Tibial artery (tissue), 4 donors: ENCODE data around the gene MAN2B2.
A peak's percentile ranks its signal among the peaks of the same experiment; 100 is the strongest.

ENCODE experiments used
- DNase-seq, 2 donors: peaks; one replicate each; pipeline ENCODE4 v3.0.0-alpha.2; 2019
- H3K27ac ChIP-seq, 2 donors: fragments of 200-600 bp; sonication (generic) in 1 of 2; 1 replicate in 1 of 2; 2 replicates in 1 of 2; pipeline ENCODE4 v1.5.1; 2018 to 2019; ENCODE audit warnings: mild to moderate bottlenecking in 1 of 2
- H3K27me3 ChIP-seq, 2 donors: fragments of 200-600 bp; sonication (generic) in 1 of 2; one replicate each; pipeline versions ENCODE4 v1.5.1 to v1.6.0; 2016 to 2019
- H3K36me3 ChIP-seq, 3 donors: fragments of 200-600 bp; sonication (generic) in 2 of 3; one replicate each; pipeline ENCODE4 v1.5.1; 2016 to 2019; ENCODE audit warnings: mild to moderate bottlenecking in 2 of 3
- H3K4me1 ChIP-seq, 4 donors: fragments of 200-600 bp; sonication (generic) in 2 of 4; 1 replicate in 3 of 4; 2 replicates in 1 of 4; pipeline ENCODE4 v1.5.1; 2016 to 2019
- H3K4me3 ChIP-seq, 2 donors: fragments of 200-600 bp; sonication (generic) in 1 of 2; 1 replicate in 1 of 2; 2 replicates in 1 of 2; pipeline ENCODE4 v1.5.1; 2018 to 2019; ENCODE audit warnings: mild to moderate bottlenecking in 2 of 2
- H3K9me3 ChIP-seq, 3 donors: fragments of 200-600 bp; sonication (generic) in 1 of 3; one replicate each; pipeline ENCODE4 v1.5.1; 2016 to 2019
- CTCF ChIP-seq, 2 experiments: fragments of 200-600 bp in 1 of 2; fragments of 450-650 bp in 1 of 2; IDR thresholded peaks; one replicate each; pipeline ENCODE4 v1.5.1; 2017 to 2019; ENCODE audit warnings: antibody characterized with exemption in 2 of 2, mild to moderate bottlenecking in 1 of 2, moderate library complexity in 1 of 2
- intact Hi-C: fragments of 100-400 bp; cut with DNase I; formaldehyde crosslinking; loops from one replicate; pipeline ENCODE4 v1.15.0; 2023; ENCODE audit warnings: low total_unique reads

The MAN2B2 gene

GRCh38 chr4:6639137-6639680 is 64.2 kb downstream of the MAN2B2 start:
- no peak for TF ChIP-seq CTCF (IDR thresholded peaks at IDR 0.05)
- Histone ChIP-seq H3K36me3 (peaks cover 17 to 20% (median 20%) of the 10 kb centered on the region in 3 donors), H3K27me3 (no peaks in the 10 kb centered on the region), H3K27ac (no peak overlapping the region), H3K4me1 (peaks cover 0 to 35% (median 24%) of the 10 kb centered on the region in 4 donors), H3K9me3 (no peaks in the 10 kb centered on the region), H3K4me3 (no peak overlapping the region)
- intact Hi-C loops = no loop called here
- no peak for DNase-seq

GRCh38 chr4:6640292-6641163 is 65.5 kb downstream of the MAN2B2 start, which contains the start of gene MRFAP1:
Gene MRFAP1, plus strand, starts transcription at chr4:6640685. Its CDS starts 178 bp downstream, at chr4:6640863.
- Histone ChIP-seq H3K9me3 (no peaks in the 10 kb centered on the region), H3K4me1 (peaks cover 0 to 40% (median 24%) of the 10 kb centered on the region in 4 donors), H3K4me3 (peak within 1 kb of the TSS; percentile 89 to 93), H3K27ac (peak within 1 kb of the TSS; percentile 93 to 97), H3K36me3 (peaks cover 17 to 20% (median 20%) of the 10 kb centered on the region in 3 donors), H3K27me3 (no peaks in the 10 kb centered on the region)
- intact Hi-C loops = loop anchor here (5.0 kb wide), 1 partner anchor 67 kb away; the partner anchor contains the start of gene MRFAP1L1
- no peak for TF ChIP-seq CTCF (IDR thresholded peaks at IDR 0.05)
- peak; percentile 93 to 97 for DNase-seq

GRCh38 chr4:6641164-6641970 is 66.4 kb downstream of the MAN2B2 start:
- DNase-seq = peak; percentile 42 to 74
- Histone ChIP-seq H3K4me1 (peaks cover 0 to 40% (median 24%) of the 10 kb centered on the region in 4 donors), H3K27ac (peak overlapping the region; percentile 93 to 97)

GRCh38 chr4:6641971-6642320 is 67.0 kb downstream of the MAN2B2 start:
- DNase-seq = no peak
- Histone ChIP-seq H3K4me1 (peaks cover 0 to 40% (median 24%) of the 10 kb centered on the region in 4 donors), H3K27ac (peak overlapping the region; percentile 93 to 97), H3K36me3 (peaks cover 17 to 20% (median 20%) of the 10 kb centered on the region in 3 donors), H3K27me3 (no peaks in the 10 kb centered on the region), H3K4me3 (peak overlapping the region; percentile 89 to 93), H3K9me3 (no peaks in the 10 kb centered on the region)
- intact Hi-C loops = loop anchor here (5.0 kb wide), 1 partner anchor 65 kb away; the partner anchor contains the start of gene MRFAP1L1
- TF ChIP-seq CTCF (IDR thresholded peaks at IDR 0.05) = no peak

More at GRCh38 chr4:6641164-6641970, 66.4 kb downstream of the MAN2B2 start:
- H3K9me3 ChIP-seq = no peaks in the 10 kb centered on the region
- peaks cover 17 to 20% (median 20%) of the 10 kb centered on the region in 3 donors for H3K36me3 ChIP-seq
- no peak for TF ChIP-seq CTCF (IDR thresholded peaks at IDR 0.05)
- peak overlapping the region; percentile 89 to 93 for H3K4me3 ChIP-seq
- H3K27me3 ChIP-seq = no peaks in the 10 kb centered on the region
- intact Hi-C loops = loop anchor here (5.0 kb wide), 1 partner anchor 66 kb away; the partner anchor contains the start of gene MRFAP1L1
